GM21786 (cell line): ENCODE results near the gene BRAT1.
A peak's percentile ranks its signal among the peaks of the same experiment; 100 is the strongest.
"Not testable (repeated sequence)": the region's sequence is repeated elsewhere in the genome, so short reads cannot be mapped to it uniquely, and the experiment has no call there.

ENCODE experiments used
- ATAC-seq: cut with Tn5 transposase; IDR thresholded peaks from one replicate; pipeline ENCODE4 v1.9.1; 2021; ENCODE audit not compliant: unreplicated experiment

BRAT1 gene

GRCh38 chr7:2539031-2539911, 16.1 kb downstream of the BRAT1 start:
- no peak for ATAC-seq

- ATAC-seq, result no peak
Measured at GRCh38 chr7:2537981-2538851, 17.1 kb downstream of the BRAT1 start.

GRCh38 chr7:2535872-2536627, 19.3 kb downstream of the BRAT1 start:
- ATAC-seq, result not testable (repeated sequence)

GRCh38 chr7:2534214-2534613, 21.1 kb downstream of the BRAT1 start:
- not testable (repeated sequence) for ATAC-seq

GRCh38 chr7:2533566-2533965, 21.8 kb downstream of the BRAT1 start:
- ATAC-seq, result not testable (repeated sequence)

GRCh38 chr7:2532816-2533215, 22.5 kb downstream of the BRAT1 start:
- not testable (repeated sequence) for ATAC-seq

- ATAC-seq, result not testable (repeated sequence)
Measured at GRCh38 chr7:2532199-2532772, 23.0 kb downstream of the BRAT1 start.

GRCh38 chr7:2531796-2532110, 23.6 kb downstream of the BRAT1 start:
- ATAC-seq, result not testable (repeated sequence)

GRCh38 chr7:2530994-2531795, 24.1 kb downstream of the BRAT1 start:
- not testable (repeated sequence) for ATAC-seq

GRCh38 chr7:2530071-2530987, 25.0 kb downstream of the BRAT1 start:
- ATAC-seq, result peak; percentile 34

GRCh38 chr7:2529161-2530070, 25.9 kb downstream of the BRAT1 start:
- peak; percentile 67 for ATAC-seq

GRCh38 chr7:2528481-2529095, 26.7 kb downstream of the BRAT1 start:
- ATAC-seq, result no peak

- no peak for ATAC-seq
Measured at GRCh38 chr7:2527505-2528467, 27.5 kb downstream of the BRAT1 start.

- no peak for ATAC-seq
Measured at GRCh38 chr7:2526659-2527504, 28.4 kb downstream of the BRAT1 start.
